ENCODE results near the gene GPR45.

GRCh38 chr2:105258835-105259350 is 17.4 kb downstream of the GPR45 start:
- no peak for TF ChIP-seq TAF1 (IDR thresholded peaks at IDR 0.05; ENCODE audit: low read depth)
- no peak for TF ChIP-seq SMC3 (conservative IDR thresholded peaks at IDR 0.05; ENCODE audit: poor library complexity)
- no peak for TF ChIP-seq REST (IDR thresholded peaks at IDR 0.05; ENCODE audit: borderline replicate concordance)
- peak; percentile 16 for TF ChIP-seq EP300 (conservative IDR thresholded peaks at IDR 0.05; ENCODE audit: poor library complexity, severe bottlenecking)
- TF ChIP-seq EZH2 (IDR thresholded peaks at IDR 0.05; ENCODE audit: borderline replicate concordance, insufficient read depth, low read length, poor library complexity, severe bottlenecking): no peak
